SK-N-SH treated with all-trans-retinoic acid at 6 μM for 48 hours (cell line): ENCODE data around the gene LURAP1L.

ENCODE experiments used
- BACH2 ChIP-seq: fragments of 250-450 bp; sonication (Bioruptor Pico); IDR thresholded peaks from 2 replicates; pipeline ENCODE4 v1.9.0; 2021; ENCODE audit warnings: mild to moderate bottlenecking, borderline replicate concordance
- CREB5 ChIP-seq: fragments of 250-450 bp; sonication (Bioruptor Pico); IDR thresholded peaks from 2 replicates; pipeline ENCODE4 v1.5.1; 2020; ENCODE audit warnings: low read depth, mild to moderate bottlenecking, moderate library complexity
- CSDC2 ChIP-seq: fragments of 250-450 bp; sonication (Bioruptor Pico); IDR thresholded peaks from 2 replicates; pipeline ENCODE4 v1.5.0; 2020; ENCODE audit warnings: mild to moderate bottlenecking, moderate library complexity
- CSRNP3 ChIP-seq: fragments of 250-450 bp; sonication (Bioruptor Pico); IDR thresholded peaks from 2 replicates; pipeline ENCODE4 v1.5.1; 2021; ENCODE audit warnings: mild to moderate bottlenecking, moderate library complexity
- ISL1 ChIP-seq: fragments of 250-450 bp; sonication (Bioruptor Pico); IDR thresholded peaks from 2 replicates; pipeline ENCODE4 v2.1.2; 2022; ENCODE audit warnings: mild to moderate bottlenecking, moderate library complexity
- OSR1 ChIP-seq: fragments of 250-450 bp; sonication (Bioruptor Pico); IDR thresholded peaks from 2 replicates; pipeline ENCODE4 v1.8.0; 2022; ENCODE audit warnings: moderate library complexity, mild to moderate bottlenecking, inconsistent platforms
- PATZ1 ChIP-seq: fragments of 250-450 bp; sonication (Bioruptor Pico); IDR thresholded peaks from 2 replicates; pipeline ENCODE4 v1.8.0; 2020; ENCODE audit warnings: mild to moderate bottlenecking, moderate library complexity, borderline replicate concordance
- RARB ChIP-seq: fragments of 250-450 bp; sonication (Bioruptor Pico); IDR thresholded peaks from 2 replicates; pipeline ENCODE4 v1.8.0; 2021; ENCODE audit warnings: mild to moderate bottlenecking, moderate library complexity
- SNAI2 ChIP-seq: fragments of 250-450 bp; sonication (Bioruptor Pico); IDR thresholded peaks from 2 replicates; pipeline ENCODE4 v1.5.0; 2020; ENCODE audit warnings: mild to moderate bottlenecking, moderate library complexity
- ZC3H10 ChIP-seq: fragments of 250-450 bp; sonication (Bioruptor Pico); IDR thresholded peaks from 2 replicates; pipeline ENCODE4 v1.5.1; 2021; ENCODE audit warnings: mild to moderate bottlenecking, moderate library complexity
- ZFP3 ChIP-seq: fragments of 250-450 bp; sonication (Bioruptor Pico); IDR thresholded peaks from 2 replicates; pipeline ENCODE4 v1.5.0; 2020; ENCODE audit warnings: mild to moderate bottlenecking, moderate library complexity
- ZFP30 ChIP-seq: fragments of 450-650 bp; formaldehyde crosslinking; IDR thresholded peaks from 2 replicates; pipeline ENCODE4 v1.5.0; 2022; ENCODE audit warnings: mild to moderate bottlenecking, moderate library complexity
- ZNF70 ChIP-seq: fragments of 450-650 bp; formaldehyde crosslinking; IDR thresholded peaks from 2 replicates; pipeline ENCODE4 v1.5.0; 2020; ENCODE audit warnings: mild to moderate bottlenecking, moderate library complexity
- ZNF8 ChIP-seq: fragments of 450-650 bp; formaldehyde crosslinking; IDR thresholded peaks from 2 replicates; pipeline ENCODE4 v1.5.0; 2020; ENCODE audit warnings: mild to moderate bottlenecking, moderate library complexity

GRCh38 chr9:12801663-12802062, 26.8 kb downstream of the LURAP1L start:
- no peak for TF ChIP-seq SNAI2 (CRISPR knock-in tag)
- TF ChIP-seq PATZ1, result no peak
- TF ChIP-seq RARB (CRISPR knock-in tag), result no peak
- TF ChIP-seq ZFP3 (CRISPR knock-in tag), result no peak
- no peak for TF ChIP-seq CSRNP3 (CRISPR knock-in tag)
- TF ChIP-seq ZC3H10 (CRISPR knock-in tag), result no peak
- no peak for TF ChIP-seq ZNF70 (CRISPR knock-in tag)
- TF ChIP-seq ZFP30 (CRISPR knock-in tag), result no peak
- no peak for TF ChIP-seq CSDC2 (CRISPR knock-in tag)
- no peak for TF ChIP-seq OSR1 (CRISPR knock-in tag)
- TF ChIP-seq ISL1 (CRISPR knock-in tag), result no peak
- no peak for TF ChIP-seq CREB5 (CRISPR knock-in tag)
- no peak for TF ChIP-seq ZNF8 (CRISPR knock-in tag)
- no peak for TF ChIP-seq BACH2 (CRISPR knock-in tag)
